GM11168 (cell line): Measurements from ENCODE around the gene BEST1.
"Not testable (repeated sequence)": the region's sequence is repeated elsewhere in the genome, so short reads cannot be mapped to it uniquely, and the experiment has no call there.

Experiments used
- in situ Hi-C: fragments of 300-500 bp; cut with MboI; formaldehyde crosslinking; loops from one replicate; pipeline ENCODE4 v1.12.0; 2022; ENCODE audit warnings: low sequenced_read_pairs; ENCODE audit not compliant: unreplicated experiment

The BEST1 gene

GRCh38 chr11:61961570-61962212, 11.5 kb downstream of the BEST1 start:
- in situ Hi-C loops = no loop called here

- in situ Hi-C loops = no loop called here
These were observed 12.3 kb downstream of the BEST1 start for GRCh38 chr11:61962213-61963015.

- in situ Hi-C loops = no loop called here
These were observed 12.8 kb downstream of the BEST1 start for GRCh38 chr11:61963016-61963281.

GRCh38 chr11:61963282-61964057, 13.3 kb downstream of the BEST1 start:
- in situ Hi-C loops = no loop called here

GRCh38 chr11:61964058-61964665, 14.0 kb downstream of the BEST1 start:
- in situ Hi-C loops = no loop called here

- in situ Hi-C loops = not testable (repeated sequence)
These were observed 14.6 kb downstream of the BEST1 start for GRCh38 chr11:61964666-61965271.

GRCh38 chr11:61966734-61967115, 16.6 kb downstream of the BEST1 start:
- in situ Hi-C loops = no loop called here

- in situ Hi-C loops = no loop called here
These were observed 17.2 kb downstream of the BEST1 start, which contains the start of gene FTH1 for GRCh38 chr11:61967116-61967923. Gene FTH1, minus strand, starts transcription at chr11:61967634. Its CDS starts 209 bp downstream, at chr11:61967425.

- in situ Hi-C loops = no loop called here
These were observed 18.0 kb downstream of the BEST1 start for GRCh38 chr11:61967924-61968757.

- in situ Hi-C loops = no loop called here
These were observed 18.7 kb downstream of the BEST1 start for GRCh38 chr11:61968758-61969390.

- in situ Hi-C loops = no loop called here
These were observed 19.2 kb downstream of the BEST1 start for GRCh38 chr11:61969391-61969758.

GRCh38 chr11:61969838-61970662, 19.9 kb downstream of the BEST1 start:
- in situ Hi-C loops = no loop called here

GRCh38 chr11:61971248-61972111, 21.3 kb downstream of the BEST1 start:
- in situ Hi-C loops = no loop called here

- in situ Hi-C loops = no loop called here
These were observed 22.0 kb downstream of the BEST1 start for GRCh38 chr11:61972112-61972671.

- in situ Hi-C loops = no loop called here
These were observed 22.7 kb downstream of the BEST1 start for GRCh38 chr11:61972672-61973475.
